GM20431 (cell line): ENCODE data around the gene PPP1R3C.

ENCODE experiments used
- in situ Hi-C: fragments of 300-500 bp; cut with MseI, MboI; formaldehyde crosslinking; loops from one replicate; pipeline ENCODE4 v1.15.0; 2020; ENCODE audit warnings: low sequenced_read_pairs; ENCODE audit not compliant: unreplicated experiment

The PPP1R3C gene

GRCh38 chr10:91632671-91633550, at the start of gene PPP1R3C:
TSS of gene PPP1R3C (minus strand) at chr10:91633071. CDS start at chr10:91632969, 102 bp downstream.
- in situ Hi-C loops: no loop called here

- in situ Hi-C loops: no loop called here
Measured at GRCh38 chr10:91681361-91682276, 48.7 kb upstream of the PPP1R3C start.

GRCh38 chr10:91680487-91680886, 47.6 kb upstream of the PPP1R3C start:
- in situ Hi-C loops: no loop called here

GRCh38 chr10:91679296-91679695, 46.4 kb upstream of the PPP1R3C start:
- in situ Hi-C loops: no loop called here

- in situ Hi-C loops: no loop called here
Measured at GRCh38 chr10:91677911-91678310, 45.0 kb upstream of the PPP1R3C start.

GRCh38 chr10:91672021-91672608, 39.2 kb upstream of the PPP1R3C start:
- in situ Hi-C loops: no loop called here

GRCh38 chr10:91668913-91669312, 36.0 kb upstream of the PPP1R3C start:
- in situ Hi-C loops: no loop called here

- in situ Hi-C loops: no loop called here
Measured at GRCh38 chr10:91665842-91666241, 33.0 kb upstream of the PPP1R3C start.

- in situ Hi-C loops: no loop called here
Measured at GRCh38 chr10:91664426-91664825, 31.6 kb upstream of the PPP1R3C start.

GRCh38 chr10:91662993-91663392, 30.1 kb upstream of the PPP1R3C start:
- in situ Hi-C loops: no loop called here

GRCh38 chr10:91653219-91653870, 20.5 kb upstream of the PPP1R3C start:
- in situ Hi-C loops: no loop called here

GRCh38 chr10:91652364-91652763, 19.5 kb upstream of the PPP1R3C start:
- in situ Hi-C loops: no loop called here

GRCh38 chr10:91643700-91644099, 10.8 kb upstream of the PPP1R3C start:
- in situ Hi-C loops: no loop called here

- in situ Hi-C loops: no loop called here
Measured at GRCh38 chr10:91642831-91643692, 10.2 kb upstream of the PPP1R3C start.

GRCh38 chr10:91636892-91637291, 4.0 kb upstream of the PPP1R3C start:
- in situ Hi-C loops: no loop called here

GRCh38 chr10:91635401-91636400, 2.8 kb upstream of the PPP1R3C start:
- in situ Hi-C loops: no loop called here

GRCh38 chr10:91634898-91635297, 2.0 kb upstream of the PPP1R3C start:
- in situ Hi-C loops: no loop called here

- in situ Hi-C loops: no loop called here
Measured at GRCh38 chr10:91634246-91634645, 1.4 kb upstream of the PPP1R3C start.
